Measurements from ENCODE around the gene KRT78.
"Not testable (repeated sequence)": the region's sequence is repeated elsewhere in the genome, so short reads cannot be mapped to it uniquely, and the experiment has no call there.

The KRT78 gene

DNA sequence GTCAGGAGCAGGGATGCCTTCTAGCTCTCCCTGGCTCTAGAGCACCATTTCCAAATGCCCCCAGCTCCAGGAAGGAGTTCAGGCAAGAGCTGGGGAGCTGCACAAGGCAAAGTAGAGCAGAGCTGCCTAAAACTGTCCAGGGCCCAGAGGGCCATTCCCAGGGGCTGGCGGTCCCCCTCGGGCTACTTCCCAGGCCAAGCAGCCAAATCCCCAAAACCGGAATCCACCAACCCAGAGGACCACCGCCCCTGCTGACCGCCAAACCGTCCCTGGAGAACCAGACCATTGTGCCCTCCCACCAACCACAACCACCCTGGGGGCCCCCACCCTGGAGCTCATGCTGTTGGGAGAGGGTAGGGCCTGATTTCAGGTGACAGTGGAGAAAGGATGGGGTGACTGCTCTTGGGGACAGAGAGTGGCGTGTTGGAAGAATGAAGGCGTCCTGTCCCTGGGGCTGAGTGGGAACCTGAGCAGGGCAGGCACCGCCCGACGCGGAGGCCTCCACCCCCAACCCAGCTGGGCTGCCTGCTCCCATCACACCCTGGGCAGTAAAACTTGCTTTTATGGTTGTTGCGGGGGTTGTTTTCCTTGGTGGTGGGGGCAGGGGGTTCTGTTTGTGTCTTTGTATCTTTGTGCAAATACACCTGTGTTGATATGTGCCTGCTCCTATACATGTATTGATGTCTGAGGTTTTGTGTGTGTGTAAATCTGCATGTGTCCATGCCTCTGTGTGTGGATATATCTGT lies 24.0 kb upstream of the KRT78 start:
- DNase-seq (ENCODE audit: low read depth in 3 of 3, low spot score in 1 of 3), result no peak

DNA sequence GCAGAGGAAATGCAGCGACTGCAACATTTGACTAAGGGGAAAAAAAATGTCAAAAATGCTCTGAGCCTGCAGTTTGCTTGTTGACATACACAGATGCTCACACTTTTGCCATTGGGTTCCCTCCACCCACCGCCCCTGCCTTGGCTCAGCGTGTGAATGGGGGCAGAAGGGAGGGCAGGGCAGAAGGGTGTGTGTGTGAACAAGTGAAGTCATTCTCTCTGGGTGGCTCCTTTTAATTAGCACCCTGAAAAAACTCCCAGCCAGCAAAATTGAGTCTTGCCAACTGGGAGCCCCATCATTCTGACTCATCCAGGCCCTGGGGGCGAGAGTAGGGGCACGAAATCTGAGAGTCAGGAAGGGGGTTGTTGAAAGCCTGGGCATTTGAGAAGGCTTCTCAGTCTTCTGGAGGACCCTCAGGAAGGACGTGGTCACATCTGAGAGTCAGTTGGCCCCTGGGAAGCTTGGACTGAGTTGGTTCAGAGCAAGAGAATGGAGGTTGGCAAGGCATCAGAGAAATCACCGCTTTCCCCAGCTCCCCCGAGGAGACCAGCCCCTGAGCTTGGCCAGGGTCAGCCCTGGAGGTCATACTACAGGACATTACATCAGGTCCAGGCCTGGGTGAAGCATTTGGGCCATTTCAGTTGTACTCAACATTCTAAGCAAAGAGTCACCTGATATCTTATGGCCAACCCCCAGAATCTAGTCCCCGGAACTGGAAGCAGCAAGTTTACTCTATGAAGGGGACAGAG lies 22.7 kb upstream of the KRT78 start:
- no peak for DNase-seq (ENCODE audit: low read depth in 3 of 3, low spot score in 1 of 3)

DNA sequence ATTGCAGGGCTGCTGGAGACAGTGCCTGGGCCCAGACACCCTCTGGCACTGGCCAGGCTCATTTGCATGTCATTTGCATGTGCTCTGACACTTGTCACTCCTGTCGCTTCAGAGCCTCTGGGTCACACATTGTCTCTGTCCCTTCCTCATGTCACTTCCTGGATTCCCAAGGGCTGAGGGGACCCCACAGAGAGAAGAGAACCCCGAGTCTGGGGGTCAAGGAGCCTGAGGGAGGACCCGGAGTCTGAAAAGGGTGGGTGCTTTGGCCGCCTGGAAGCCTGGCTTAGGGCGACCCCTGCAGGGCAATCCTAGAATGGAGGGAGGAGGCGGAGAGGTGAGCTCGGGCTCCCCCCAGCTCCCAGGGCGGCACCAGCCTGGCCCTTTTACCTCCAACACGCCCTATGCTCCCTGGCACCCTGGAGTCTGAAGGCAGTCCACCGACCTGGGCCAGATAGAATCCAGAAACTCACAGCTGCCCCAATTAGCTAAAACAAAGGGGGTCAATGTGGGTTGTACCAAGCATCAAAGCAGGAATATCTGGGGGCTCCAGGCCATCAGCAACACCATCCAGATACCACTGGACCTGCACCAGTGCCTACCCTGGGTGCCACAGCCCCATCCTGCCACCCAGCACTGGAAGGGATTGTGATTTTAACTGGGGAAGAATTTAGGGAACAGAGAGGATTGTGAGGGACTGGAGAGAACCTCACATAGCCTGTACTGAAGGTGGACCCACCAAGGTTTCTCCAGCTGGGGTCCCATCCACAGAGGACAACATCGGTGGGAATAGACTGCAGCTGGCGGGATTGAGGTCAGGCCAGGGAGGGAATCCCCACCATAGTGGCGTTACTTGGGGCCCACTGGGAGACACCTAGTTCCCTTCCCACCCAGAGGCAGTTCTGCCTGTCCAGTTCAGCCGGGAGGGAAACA lies 21.8 kb upstream of the KRT78 start:
- DNase-seq (ENCODE audit: low read depth in 3 of 3, low spot score in 1 of 3), result peak; percentile 24 to 73 (median 54)

DNA sequence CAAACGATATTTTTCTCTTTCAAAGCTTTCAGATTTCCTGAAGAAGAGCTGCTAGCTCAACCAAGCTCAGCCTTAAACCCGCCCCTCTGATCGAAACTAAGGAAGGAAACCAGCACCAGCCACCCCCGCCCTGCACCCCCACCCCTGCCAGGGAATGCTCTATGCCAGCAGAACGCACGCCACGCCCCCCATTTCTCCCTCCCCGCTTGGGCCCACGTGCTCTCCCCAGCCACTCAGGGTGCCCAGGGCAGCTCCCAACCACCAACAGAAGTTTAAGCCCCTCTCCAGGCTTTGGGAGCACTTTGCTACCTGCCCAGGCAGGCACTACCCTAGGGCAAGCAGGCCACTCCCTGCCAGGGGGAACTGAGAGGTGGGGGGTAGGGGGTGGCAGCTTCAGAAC lies 18.8 kb upstream of the KRT78 start:
- peak in 1 of 3 donors; percentile 27 for DNase-seq (ENCODE audit: low read depth in 3 of 3, low spot score in 1 of 3)

DNA sequence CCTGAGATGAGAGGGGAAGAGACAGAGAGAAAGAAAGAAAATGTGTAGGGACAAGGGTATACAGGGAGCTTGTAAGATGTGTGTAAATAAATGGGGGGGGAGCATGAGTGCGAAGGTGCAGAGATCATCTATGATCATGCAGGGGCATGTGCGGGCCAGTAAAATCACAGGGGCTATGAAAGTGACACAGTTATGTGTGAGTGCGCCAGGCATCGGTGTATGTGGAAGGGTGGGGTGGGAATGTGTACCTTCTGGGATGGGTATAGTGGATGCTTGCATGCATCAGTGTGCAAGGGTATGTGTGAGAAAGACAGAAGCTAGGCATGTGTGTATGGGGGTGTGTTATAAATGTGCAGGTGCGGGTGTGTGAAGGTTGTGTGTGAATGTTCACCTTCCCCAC lies 18.4 kb upstream of the KRT78 start:
- DNase-seq (ENCODE audit: low read depth in 3 of 3, low spot score in 1 of 3), result no peak

DNA sequence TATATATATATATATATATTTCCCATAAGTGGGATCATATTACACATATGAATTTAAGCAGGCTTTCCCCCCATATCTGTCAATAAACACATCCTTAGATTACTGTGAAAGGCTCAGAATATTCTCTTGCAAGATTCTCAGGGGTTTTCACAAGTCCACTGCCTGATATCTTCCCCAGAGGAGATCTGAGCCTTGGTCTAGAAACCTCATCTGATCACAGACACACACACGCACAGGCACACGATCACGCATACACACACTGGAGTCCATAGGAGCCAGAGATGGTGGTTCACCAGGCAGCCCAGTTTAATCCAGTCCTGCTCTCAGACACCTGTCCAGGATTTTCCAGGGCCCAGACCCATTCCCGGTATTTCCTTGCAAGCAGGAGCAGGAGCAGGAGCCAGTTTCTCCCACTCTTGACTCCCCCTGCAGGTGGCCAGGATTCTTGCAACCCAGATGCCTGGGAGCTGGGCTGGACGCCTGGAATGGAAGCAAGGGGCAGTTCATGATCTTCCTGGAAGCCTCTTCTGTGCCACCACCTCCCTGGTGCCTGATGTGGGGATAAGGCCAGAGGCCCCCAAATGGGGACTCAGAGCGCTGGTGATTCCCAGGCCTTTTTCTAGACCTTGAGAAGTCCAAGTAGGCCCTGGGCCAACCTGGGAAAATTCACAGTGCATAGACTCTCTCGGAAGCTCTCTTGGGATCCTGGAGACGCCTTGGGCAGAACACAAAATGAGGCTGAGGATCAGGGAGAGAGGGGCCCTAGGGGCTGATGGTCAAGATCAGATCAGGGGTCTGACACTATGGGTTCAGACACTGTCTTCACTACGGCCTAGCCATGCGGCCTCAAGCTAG lies 16.5 kb upstream of the KRT78 start:
- no peak for DNase-seq (ENCODE audit: low read depth in 3 of 3, low spot score in 1 of 3)

DNA sequence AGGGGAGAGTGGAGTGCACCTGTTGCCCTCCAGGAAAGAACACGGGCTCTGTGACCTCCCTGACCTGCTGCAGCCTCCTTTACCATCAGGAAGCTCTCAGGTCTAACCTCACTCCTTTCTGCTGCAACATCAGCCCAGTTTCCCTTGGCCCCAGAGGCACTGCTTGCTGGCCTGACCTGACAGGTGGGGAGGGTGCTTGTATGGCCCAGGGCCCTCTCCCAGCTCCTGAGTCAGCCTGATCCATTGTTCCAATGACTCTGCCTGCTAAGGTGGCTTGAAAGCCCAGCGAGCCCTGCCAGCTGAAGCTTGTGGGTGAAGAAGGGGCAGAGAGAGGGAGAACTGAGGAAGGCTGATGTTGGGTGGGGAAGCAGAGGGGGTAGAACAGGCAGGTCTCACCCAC lies 13.2 kb upstream of the KRT78 start:
- no peak for DNase-seq (ENCODE audit: low read depth in 3 of 3, low spot score in 1 of 3)

DNA sequence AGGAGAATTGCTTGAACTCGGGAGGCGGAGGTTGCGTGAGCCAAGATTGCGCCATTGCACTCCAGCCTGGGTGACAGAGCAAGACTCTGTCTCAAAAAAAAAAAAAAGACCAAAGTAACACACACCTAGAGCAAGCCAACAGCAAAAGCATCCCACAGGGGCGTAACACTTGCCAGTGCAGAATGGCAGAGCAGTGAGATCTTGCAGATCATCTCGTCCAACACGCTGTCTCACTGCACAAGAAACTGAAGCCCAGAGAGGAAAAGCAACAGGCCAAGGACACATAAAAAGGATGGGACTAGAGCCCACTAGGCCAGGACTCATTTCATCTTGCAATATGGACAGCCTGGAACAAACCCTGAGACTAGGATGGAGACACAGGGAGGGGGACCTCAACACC lies 12.7 kb upstream of the KRT78 start:
- DNase-seq (ENCODE audit: low read depth in 3 of 3, low spot score in 1 of 3), result no peak

DNA sequence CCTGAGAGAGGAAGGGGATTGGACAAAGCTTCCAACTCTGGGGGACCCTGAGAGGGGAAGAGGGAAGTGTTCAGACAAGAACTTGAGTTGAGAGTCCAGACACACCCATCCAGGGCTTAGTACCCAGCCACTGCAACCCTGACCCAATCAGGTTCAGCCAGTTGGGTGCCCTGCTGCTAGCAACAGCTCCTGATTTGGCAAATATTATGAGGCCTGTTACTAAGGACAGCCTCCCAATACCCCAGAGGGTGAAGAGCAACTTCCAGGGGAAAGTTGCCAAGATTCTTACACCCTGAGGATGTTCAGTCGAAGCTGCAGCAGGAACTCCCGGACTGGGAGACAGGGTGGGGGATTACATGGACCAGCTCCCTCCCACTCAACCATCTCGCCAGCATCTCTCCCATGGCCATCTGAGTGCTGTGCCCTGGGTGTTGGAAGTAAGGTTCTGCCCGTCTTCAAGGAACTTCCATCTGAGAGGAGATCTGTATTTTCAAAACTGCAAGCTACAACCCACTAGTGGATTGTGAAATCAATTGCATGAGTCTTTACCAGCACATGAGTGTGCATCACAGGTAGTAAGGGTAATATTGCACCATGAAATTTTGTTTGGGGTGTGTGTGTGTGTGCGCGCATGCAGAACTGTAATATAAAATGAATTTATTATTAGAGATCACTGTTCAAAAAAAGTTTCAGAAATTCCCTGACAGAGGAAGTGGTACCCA lies 11.5 kb upstream of the KRT78 start:
- DNase-seq (ENCODE audit: low read depth in 3 of 3, low spot score in 1 of 3), result no peak

DNA sequence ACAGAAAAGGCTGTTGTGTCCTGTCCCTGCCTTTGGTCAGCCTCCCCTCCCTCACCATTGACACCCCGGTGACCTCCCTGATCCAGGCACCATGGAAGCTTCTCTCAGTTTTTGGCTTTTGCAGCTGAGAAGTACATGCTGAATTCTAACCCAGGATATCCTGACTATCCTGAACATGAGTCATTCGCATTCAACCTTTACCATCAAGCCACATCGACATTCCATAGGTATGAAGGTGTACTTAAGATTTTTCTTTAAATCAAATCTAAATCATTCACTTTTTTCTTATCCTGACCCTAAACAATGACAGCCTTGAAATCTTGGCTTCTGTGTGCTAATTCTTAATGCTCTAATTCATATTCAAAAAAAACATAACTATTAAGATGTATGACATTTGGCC lies 8.7 kb upstream of the KRT78 start:
- no peak for DNase-seq (ENCODE audit: low read depth in 3 of 3, low spot score in 1 of 3)

DNA sequence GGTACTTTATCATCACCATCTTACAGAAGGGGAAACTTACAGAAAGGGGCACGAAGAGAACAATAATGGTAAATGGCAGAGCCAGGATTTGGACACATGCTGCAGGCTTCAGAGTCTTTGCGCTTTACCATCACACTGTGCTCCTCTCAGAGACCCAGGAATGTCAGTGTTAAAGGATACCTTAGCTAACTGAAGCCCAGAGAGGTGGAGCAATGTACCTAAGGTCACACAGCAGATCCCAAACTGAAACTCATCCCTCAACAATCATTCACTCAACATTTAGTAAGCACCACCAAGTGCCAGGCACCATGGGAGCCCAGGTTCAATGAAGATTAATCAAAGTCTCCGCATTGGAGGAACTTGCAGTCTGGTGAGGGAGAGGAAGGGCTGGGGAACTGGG lies 8.0 kb upstream of the KRT78 start:
- no peak for DNase-seq (ENCODE audit: low read depth in 3 of 3, low spot score in 1 of 3)

DNA sequence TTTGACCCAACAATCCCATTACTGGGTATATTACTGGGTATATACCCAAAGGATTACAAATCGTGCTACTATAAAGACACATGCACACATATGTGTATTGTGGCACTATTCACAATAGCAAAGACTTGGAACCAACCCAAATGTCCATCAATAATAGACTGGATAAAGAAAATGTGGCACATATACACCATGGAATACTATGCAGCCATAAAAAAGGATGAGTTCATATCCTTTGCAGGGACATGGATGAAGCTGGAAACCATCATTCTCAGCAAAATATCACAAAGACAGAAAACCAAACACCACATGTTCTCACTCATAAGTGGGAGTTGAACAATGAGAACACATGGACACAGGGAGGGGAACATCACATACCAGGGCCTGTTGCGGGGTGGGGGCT lies 7.3 kb upstream of the KRT78 start:
- DNase-seq (ENCODE audit: low read depth in 3 of 3, low spot score in 1 of 3), result not testable (repeated sequence)

DNA sequence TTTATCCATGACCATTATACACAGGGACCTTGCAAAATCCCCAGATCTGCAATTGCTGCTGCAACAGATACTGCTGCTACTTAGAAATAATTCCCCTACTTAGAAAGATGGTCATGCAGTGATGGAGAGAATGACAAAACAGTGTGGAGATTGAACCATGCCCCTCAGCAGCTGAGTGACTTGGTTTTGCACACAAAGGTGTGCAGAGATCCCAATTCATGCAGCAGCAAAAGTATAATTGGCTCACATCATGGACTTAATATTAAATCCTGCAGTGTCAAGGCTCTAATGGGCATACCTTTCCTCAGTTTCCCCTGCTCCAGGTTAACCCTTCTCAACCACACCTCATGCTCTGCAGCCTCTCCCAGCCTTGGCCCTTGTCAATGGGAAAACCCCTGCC lies 3.0 kb upstream of the KRT78 start:
- no peak for DNase-seq (ENCODE audit: low read depth in 3 of 3, low spot score in 1 of 3)

DNA sequence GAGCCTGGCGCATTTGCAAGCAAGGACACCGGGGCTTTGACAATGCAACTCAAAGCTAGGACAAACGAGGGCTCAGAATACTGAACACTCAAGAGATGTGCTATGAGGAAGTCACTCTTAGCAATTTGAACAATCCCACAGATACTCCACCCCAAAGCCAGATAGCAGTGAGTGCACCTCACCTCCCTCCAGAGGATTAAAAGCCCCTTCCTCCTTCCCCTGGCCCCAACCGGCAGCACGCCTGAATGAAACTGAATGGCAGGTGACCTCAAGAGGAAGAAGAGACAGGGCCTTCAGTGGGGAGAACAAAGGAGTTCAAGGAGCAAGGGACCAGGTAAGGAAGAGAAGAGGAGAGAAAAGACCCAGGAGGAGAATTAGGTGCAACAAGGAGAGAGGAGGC lies 1.9 kb upstream of the KRT78 start:
- DNase-seq (ENCODE audit: low read depth in 3 of 3, low spot score in 1 of 3), result no peak

DNA sequence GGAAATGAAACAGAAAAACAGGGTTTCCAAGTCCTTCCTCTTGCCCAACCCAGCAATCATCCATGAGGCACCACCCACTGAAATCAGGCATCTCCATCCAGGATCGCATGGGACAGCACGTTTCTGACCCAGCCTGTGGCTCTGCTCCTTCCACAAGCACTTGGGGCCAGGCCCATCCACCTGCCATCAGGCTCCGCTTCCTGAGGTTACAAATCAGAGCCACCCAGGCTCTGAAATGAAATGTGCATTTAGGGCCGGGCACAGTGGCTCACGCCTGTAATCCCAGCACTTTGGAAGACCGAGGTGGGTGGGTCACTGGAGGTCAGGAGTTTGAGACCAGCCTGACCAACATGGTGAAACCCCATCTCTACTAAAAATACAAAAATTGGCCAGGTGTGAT lies 717 bp upstream of the KRT78 start:
- DNase-seq (ENCODE audit: low read depth in 3 of 3, low spot score in 1 of 3), result no peak

DNA sequence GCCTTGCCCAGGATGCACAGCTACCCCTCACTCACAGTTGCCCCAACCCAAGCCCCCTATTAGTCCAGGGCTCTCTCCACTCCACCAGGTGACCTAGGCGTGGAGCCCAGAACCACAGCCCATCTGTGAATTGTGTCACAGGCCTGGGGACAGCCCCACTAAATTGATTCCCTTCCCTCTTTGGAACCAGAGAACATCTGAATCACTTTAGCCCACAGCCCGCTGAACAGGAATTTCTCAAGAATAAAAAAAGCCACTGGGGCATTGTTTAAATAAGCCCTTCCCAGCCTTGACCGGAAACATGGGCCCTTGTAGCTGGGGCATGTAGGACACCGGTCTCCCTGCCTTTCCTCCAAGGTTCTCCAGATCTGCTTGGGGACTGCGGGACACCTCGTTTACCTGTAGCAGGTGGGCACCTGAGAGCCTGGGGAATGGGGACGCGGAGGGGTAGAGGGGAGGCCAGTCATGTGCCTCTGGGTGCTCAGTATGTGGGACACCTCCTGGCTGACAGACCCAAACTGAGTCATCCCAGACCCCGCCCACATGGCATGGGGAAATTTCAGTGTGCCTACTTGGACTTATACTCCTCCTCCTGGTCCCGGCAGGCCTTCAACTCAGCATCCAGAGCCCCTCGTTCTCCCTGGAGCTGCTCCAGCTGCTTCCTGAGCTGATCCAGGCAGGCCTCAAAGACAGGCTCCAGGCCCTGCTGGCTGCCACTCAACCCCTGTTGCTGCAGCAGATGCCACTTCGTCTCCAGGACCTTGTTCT lies 1.3 kb downstream of the KRT78 start:
- no peak for DNase-seq (ENCODE audit: low read depth in 3 of 3, low spot score in 1 of 3)

DNA sequence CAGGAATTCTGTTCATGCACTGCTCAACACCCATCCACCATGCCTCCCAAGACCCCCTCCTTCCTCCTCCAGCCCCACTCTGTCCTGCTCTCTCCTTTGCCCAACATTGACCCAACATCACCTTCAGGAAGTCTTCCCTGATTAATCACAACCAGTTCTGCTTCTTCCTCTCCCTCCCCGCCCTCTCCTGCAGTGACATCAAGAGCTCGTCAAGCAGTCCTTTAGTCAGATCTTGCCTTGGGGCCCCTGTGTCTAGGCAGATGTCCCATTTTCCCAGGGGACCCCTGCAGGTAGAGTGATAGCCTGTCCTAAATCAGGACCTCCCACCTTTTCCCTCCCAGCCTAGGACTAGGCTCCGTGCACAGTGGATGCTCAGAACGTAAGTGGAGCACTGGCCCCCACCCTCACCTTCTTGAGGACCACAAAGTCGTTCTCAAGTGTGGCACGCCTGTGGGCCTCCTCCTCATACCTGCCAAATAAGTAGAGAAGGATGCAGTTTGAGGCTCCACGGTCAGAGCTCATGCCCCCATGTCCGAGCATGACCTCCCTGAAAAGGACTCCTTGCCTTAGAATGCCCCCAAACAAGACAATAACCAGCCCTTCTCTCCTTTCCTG lies 2.3 kb downstream of the KRT78 start:
- DNase-seq (ENCODE audit: low read depth in 3 of 3, low spot score in 1 of 3), result no peak

DNA sequence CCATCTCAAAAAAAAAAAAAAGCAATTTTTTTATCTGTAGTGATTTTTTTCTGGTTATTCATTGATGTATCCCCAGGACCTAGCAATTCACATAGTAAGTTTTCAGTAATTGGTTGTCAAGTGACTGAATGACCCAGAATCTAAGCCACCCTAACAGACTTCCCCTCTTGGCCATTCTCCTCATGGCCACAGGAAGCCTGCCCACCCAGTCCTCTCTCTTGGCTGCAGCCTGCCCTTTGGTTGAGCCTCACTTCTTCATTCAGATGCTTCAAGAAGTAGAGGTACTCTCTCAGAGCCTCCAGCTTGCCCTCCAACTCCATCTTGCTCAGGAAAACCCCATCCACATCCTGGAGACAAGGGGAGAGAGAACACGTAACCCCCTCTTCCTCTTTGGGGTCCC lies 2.8 kb downstream of the KRT78 start:
- DNase-seq (ENCODE audit: low read depth in 3 of 3, low spot score in 1 of 3), result no peak

DNA sequence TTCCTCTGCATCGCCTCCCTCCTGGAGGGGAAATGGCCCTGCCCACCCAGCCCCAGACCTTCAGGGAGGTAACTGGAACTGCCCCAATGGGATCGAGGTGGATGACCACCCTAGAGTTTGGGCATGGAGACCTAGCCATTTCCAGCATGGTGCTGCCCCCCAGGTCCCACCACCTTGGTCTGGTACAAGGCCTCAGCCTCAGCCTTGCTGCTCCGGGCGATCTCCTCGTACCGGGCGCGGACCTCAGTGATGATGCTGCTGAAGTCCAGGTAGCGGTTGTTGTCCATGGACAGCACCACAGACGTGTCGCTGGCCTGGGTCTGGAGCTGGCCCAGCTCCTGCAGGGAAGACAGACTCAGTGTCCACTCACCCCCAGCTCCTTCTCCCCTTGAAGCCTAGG lies 4.4 kb downstream of the KRT78 start:
- DNase-seq (ENCODE audit: low read depth in 3 of 3, low spot score in 1 of 3), result no peak

Data from stimulated activated CD4-positive, alpha-beta T cell treated with anti-CD3 and anti-CD28 coated beads, TNF-alpha, amount 100 ng/mL, for 1 hour (primary cell).